Stimulated activated CD8-positive, alpha-beta memory T cell treated with anti-CD3 and anti-CD28 coated beads, Interleukin-12 subunit alpha, Interleukin-12 subunit beta, amount 100 ng/mL, for 24 hours (primary cell): ENCODE results near the gene PPP4R3A.
"Not testable (repeated sequence)": the region's sequence is repeated elsewhere in the genome, so short reads cannot be mapped to it uniquely, and the experiment has no call there.

Experiments used
- DNase-seq: peaks from one replicate; pipeline ENCODE4 v3.0.0-alpha.2; 2020; ENCODE audit errors: extremely low read depth

PPP4R3A gene

DNA sequence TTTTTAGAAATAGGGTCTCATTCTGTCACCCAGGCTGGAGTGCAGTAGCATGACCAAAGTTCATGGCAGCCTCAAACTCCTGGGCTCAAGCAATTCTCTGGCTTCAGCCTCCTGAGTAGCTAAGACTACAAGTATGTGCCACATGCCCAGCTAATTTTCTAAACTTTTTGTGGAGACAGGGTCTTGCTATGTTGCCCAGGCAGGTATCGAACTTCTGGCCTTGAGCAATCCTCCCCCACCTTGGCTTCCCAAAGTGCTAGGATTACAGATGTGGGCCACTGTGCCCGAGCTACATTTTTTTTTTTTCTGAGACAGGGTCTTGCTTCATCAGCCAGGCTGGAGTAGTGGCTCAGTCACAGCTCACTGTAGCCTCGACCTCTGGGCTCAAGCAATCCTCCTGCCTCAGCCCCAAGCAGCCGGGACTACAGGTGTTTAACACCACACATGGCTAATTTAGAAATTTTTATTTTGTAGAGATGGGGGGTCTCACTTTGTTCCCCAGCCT is 7.1 kb downstream of the PPP4R3A start:
- DNase-seq, result no peak

DNA sequence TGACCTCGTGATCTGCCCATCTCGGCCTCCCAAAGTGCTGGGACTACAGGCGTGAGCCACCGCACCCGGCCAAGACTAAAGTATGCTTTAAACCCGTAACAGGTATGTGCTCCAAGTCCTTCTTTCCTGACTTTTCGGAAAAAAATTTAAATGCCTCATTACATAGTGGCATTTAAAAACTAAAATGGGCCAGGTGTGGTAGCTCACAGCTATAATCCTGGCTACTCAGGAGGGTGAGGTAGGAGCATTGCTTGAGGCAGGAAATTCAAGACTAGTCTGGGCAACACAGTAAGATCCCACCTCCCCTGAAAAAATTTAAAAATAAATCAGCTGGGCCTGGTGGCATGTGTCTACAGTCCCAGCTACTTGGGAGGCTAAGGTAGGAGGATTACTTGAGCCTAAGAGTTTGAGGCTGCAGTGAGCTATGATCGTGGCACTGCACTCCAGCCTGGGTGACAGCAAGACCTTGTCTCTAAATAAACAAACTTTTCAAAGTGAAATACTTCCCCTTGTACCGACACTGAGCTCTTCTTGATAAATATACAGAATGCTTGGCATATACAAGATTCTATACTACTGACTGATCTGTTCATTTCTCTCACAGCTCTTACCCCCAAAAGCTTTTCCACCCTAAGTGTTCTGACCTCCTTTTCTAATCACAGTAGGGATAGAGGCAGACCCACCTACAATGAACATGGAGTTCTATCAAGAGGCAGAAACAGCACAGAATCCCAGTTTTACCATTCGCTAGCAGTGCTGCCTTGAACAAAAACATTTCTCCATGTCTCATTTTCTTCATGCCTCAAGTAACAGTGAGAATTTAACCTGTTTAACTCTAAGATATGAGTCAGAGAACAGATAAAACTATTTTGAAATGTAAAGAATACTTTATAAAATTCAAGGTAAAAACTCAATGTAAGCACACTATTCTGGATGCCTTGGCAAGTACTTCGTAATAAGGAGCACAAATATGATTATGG is 7.9 kb downstream of the PPP4R3A start:
- no peak for DNase-seq

DNA sequence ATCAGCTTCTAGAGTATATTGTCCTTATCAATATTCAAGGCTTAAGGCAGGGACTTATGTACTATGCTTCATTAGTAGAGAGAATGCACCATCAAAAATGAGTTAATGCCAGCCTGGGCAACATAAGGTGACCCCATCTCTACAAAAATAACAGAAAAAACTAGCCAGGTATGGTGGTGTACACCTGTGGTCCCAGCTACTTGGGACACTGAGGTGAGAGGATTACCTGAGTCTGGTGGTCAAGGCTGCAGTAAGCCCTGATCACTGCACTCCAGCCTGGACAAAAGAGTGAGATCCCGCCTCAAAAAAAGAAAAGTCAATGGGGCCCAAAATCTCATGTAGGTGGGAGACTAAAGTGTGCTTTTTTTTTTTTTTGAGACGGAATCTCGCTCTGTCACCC is 8.8 kb downstream of the PPP4R3A start:
- DNase-seq, result no peak

DNA sequence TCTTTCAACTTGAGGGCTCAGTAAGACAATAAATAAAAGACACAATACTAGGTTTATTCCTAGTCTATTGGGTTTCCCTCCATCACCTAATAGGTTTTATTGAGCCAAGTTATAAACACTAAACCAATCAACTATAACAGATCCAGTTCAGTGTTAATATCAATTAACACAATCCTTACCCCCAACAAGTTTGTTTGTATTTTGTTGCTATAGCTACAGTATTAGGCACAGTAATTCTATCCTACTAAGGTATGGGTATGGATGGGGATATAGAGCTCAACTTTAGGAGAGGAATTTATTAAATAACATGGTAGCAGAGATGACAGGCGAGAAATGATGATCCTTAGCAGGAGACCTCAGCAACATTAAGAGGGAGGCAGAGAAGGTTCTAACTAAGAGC is 13.3 kb downstream of the PPP4R3A start:
- DNase-seq, result no peak

DNA sequence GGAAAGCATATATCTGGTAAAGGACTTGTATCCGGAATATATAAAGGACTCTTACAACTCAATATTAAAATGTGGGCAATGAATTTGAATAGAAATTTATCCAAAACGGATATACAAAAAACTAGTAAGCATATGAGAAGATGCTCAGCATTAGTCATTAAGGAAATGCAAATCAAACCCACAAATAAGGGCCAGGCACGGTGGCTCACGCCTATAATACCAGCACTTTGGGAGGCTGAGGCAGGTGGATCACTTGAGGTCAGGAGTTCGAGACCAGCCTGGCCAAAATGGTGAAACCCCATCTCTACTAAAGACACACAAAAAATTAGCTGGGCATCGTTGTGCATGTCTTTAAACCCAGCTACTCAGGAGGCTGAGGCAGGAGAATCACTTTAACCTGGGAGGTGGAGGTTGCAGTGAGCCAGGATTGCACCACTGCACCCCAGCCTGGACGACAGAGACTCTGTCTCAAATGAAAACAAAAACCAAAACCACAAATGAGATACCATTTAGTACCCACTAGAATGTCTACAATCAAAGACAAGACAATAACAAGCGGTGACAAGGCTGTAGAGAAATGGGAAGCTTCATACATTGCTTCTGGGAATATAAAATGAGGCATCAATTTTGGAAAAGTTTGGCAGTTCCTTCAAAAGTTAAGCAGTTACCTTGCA is 15.6 kb downstream of the PPP4R3A start:
- not testable (repeated sequence) for DNase-seq

DNA sequence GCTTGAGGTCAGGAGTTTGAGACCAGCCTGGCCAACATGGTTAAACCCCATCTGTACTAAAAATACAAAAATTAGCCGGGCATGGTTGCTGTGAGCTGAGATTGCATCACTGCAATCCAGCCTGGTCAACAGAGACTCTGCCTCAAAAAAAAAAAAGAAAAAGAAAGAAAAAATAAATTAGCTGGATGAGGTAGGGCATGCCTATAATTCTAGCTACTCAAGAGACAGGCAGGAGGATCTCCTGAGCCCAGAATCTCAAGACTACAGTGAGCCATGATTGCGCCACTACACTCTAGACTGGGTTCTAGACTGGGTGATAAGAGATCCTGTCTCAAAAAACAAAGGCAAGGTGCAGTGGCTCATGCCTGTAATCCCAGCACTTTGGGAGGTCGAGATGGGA is 16.9 kb downstream of the PPP4R3A start:
- no peak for DNase-seq

DNA sequence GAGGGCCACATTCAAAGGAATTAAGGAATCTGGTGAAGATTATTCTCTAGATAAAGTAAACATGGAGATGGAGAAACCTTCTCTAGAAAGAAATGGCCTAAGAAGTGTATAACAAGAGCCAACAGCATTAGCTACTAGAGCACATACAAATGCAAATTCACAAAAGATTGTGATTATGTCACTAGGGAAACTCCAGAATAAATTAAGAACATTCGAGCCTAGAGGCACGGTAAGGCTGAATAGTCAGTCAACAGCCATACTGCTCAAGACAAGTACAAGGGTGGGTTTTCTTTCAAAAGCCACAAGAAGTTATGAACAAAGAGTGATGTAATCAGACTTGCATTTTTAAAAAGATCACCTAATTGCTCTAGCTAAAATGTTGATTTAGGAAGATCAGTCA is 25.4 kb downstream of the PPP4R3A start:
- DNase-seq, result no peak

DNA sequence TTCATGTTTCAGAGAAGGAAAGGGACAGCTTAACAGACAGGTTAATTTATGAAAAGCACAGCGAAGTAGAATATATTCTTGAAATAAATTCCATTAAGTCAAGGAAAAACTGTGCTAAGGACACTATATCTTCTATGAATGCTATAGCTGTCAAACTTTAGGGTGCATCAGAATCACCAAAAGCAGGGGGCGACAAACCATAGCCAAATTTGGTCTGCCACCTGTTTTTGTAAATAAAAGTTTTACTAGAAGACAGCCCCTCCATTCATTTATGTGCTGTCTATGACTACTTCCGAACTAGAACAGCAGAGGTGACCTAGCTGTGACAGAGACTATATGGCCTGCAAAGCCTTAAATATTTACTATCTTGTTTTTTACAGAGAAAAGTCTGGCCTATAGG is 25.9 kb downstream of the PPP4R3A start:
- DNase-seq, result no peak

DNA sequence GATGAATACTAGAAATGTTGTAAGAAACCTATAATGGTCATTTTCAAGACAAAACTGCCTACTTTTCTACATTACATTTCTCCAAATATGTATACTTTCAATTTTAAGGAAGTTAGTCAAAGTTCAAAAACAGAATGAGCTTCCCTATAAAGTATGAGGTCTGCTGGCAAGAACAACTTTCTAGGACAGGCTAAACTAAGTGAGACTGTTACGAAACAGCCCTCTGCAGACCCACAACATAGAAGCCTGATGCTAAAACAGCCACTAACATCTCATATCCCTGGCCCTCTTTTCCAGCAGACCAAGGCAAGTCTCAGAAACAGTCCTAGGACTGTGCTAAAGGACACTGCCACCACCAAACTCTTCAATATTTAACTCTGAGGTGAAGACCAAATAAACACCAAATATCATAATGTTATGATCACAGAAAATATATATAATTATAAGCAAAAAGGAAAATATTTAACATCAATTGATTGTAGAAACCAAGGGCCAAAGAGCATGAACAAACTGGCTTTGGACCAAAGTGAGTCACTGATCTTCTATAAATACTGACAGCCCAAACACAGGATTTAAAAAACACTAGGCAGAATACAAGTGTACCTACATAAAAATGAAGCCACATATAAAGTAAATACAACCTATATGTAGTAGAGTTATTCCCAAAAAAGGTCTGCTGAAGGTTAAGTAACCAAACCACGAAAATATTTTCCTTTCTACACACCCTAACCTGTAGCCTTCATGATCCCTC is 27.7 kb downstream of the PPP4R3A start:
- no peak for DNase-seq

DNA sequence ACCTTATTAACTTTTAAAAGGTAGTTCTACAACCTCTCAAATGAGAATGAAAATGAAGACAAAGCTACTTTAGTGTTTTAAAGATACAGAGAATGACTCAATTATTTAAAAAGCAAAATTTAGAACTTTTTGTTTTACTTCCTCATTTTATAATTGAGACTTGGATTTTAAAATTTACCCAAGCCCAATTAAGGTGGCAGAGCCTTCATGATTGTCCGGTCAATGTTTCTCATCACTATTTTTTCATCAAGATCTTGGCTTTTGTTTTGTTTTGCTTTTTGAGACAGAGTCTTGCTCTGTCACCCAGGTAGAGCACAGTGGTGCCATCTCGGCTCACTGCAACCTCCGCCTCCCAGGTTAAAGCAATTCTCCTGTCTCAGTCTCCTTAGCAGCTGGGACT is 32.7 kb downstream of the PPP4R3A start:
- no peak for DNase-seq

DNA sequence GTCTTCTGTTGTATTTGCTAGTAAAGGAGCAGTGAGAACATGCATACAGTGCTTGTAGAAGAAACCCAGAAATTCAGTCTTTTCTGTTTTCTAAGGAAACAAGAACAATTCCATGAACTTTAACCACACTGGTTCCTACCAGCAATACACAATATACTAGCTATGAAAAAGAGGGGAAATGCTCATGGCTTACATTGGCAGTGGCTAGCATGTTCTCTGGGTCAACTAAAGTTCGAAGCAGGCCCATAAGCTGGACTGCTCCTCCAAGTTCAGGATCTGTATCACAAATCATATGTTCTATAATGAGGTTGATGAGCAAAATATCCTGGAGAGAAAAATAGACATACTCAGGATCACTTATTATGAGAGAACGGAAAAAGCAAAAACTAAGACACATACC is 37.1 kb downstream of the PPP4R3A start:
- DNase-seq, result no peak

DNA sequence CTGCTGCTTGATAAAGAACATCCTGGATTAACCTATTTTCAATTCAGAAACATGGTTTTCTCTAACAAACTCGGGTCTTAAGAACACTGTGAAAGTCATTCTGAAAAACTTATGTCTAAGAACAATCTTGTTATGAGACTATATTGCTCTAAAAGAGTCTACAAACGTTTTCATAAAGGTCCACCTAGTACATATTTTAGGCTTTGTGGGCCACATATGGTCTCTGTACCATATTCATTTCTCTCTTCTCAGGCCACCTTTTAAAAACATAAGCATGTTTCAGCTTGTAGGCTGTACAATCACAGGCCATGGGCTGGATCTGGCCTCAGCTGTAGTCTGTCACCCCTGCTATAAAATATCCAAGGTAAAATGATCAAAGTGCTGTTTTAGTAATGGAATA is 39.9 kb downstream of the PPP4R3A start:
- no peak for DNase-seq

DNA sequence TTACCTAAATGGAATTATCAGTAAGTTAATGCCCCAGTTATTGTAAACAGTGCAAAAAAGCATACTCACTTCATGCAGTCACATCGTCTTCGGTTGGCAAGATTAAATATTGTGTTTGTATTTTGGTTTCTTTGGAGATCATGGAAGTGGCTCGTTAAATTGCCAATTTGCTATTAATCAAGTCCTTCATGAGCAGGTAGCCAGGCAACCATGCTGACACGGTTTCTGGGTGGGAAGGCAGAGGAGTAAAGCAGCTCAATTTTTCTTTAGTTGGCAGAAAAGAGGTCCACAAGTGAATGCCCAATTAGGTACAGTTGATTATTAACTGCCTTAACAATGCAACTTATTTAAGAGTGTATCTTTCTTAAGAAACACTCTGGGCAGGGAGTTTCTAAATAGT is 43.9 kb downstream of the PPP4R3A start:
- no peak for DNase-seq

DNA sequence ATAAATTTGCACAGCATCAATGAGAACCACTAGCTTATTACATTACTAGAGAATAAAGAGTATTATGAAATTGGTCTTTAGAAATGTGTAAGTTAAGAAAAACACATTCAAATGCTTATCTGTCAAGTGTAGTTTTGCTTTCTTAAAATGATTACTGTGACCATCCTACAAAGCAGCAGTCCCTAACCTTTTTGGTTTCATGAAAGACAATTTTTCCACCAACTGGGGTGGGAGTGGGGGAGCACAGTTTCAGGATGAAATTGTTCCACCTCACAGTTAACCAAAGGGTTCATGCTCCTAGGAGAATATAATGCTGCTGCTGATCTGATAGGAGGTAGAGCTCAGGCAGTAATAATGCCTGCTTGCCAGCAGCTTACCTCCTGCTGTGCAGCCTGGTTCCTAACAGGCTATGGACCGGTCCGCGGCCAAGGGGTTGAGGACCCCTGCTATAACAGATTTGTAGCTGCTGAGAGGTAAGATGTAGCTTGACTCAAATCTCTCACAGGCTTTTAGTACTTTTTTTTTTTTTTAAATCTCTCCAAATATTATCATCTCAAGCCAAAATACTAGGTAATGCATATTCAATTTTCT is 45.4 kb downstream of the PPP4R3A start:
- DNase-seq, result no peak

DNA sequence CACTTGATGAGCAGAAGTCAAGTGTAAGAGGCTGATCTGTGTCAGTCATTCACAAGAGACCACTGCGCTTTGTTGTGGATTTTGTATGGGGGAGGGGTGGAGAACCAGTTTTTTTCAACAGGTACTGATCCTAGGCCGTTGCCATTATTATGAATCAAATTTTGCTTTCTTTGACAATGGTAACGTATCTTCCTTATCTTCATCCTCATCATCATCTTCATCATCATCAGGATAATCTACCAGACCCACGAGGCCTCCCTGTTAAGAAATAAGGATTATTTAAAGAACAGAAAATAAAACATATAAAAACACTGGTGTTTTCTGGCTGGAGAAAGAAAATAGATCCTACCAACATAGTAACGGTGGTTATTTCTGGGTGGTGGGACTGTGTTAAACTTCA is 51.5 kb downstream of the PPP4R3A start:
- DNase-seq, result no peak

DNA sequence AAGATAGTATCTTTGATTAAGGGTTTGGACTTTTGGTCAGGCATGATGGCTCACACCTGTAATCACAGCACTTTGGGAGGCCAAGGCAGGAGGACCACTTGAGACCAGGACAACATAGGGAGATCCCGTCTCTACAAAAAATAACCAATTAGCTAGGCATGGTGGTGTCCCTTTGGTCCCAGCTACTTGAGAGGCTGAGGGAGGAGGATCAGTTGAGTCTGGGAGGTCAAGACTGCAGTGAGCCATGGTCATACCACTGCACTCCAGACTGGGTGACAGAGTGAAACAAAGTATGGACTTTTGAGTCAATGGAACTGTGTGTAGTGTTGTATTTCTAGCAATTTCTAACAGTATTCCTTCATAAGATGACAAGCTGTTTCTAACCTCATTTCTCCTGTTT is 53.8 kb downstream of the PPP4R3A start:
- DNase-seq, result no peak

DNA sequence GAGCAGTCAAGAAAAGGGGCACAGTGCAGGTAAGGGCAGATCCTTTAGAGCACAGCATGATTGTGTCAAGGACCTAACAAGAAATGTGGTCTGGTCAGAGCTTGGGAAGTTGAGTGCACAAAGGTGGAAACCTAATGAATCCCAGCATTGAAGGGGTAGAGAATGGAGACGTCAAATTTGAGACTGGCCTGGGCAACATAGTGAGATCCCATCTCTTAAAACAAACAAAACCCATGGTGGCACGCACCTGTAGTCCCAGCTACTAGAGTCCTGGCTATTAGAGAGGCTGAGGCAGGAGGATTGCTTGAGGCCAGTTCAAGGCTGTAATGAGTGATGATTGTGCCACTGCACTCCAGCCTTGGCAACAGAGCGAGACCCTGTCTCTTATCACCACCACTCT is 55.5 kb downstream of the PPP4R3A start:
- no peak for DNase-seq

DNA sequence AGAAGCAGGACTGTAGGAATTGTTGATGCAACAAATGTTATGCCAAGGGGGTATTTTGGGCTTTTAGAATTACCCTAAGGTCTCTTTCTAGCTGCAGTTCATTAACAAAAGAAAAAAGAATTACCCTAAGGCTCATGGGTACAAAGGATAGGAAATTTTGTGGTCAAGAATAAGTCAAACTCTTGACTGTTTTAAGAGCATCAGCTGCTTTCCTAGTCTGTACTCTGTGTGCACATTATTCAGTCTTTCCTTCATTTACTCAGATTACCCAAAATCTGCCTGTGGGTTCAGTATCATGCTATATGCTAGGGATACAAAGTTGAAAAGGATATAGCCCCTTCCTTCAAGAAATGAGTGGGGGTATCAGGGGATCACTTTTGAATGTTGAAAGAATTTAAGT is 56.0 kb downstream of the PPP4R3A start:
- DNase-seq, result no peak

DNA sequence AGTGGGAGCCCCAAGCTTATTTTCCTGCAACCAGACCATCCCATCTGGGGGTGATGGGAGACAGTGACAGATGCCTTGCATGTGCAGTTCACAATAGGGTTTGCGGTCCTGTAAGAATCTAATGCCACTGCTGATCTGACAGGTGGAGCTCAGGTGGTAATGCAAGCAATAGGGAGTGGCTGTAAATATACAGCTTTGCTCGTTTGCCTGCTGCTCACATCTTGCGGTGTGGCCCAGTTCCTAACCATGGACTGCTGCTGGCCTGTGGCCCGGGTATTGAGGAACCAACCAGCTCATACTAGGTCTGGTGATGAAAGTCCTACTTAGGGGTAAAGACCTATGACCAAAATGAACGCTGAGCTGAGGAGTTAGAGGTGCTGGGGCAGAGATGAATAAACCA is 56.4 kb downstream of the PPP4R3A start:
- no peak for DNase-seq

DNA sequence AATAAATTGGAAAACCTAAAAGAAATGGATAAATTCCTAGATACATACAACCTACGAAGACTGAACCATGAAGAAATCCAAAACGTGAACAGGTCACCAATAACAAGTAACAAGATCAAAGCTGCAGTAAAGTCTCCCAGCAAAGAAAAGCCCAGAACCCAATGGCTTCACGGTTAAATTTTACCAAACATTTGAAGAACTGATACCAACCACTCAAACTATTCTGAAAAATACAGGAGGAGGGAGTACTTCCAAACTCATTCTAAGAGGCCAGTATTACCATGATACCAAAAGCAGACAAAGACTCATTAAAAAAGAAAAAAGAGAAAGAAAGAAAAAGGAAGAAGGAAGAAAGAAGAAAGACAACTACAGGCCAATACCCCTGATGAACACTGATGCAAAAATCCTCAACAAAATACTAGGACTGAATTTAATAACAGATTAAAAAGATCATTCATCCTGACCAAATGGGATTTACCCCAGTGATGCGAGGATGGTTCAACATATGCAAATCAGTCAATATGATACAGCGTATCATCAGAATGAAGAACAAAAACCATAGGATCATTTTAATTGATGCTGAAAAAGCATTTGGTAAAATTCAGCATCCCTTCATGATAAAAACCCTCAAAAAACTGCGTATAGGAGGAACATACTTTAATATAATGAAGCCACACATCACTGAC is 65.6 kb downstream of the PPP4R3A start:
- no peak for DNase-seq

DNA sequence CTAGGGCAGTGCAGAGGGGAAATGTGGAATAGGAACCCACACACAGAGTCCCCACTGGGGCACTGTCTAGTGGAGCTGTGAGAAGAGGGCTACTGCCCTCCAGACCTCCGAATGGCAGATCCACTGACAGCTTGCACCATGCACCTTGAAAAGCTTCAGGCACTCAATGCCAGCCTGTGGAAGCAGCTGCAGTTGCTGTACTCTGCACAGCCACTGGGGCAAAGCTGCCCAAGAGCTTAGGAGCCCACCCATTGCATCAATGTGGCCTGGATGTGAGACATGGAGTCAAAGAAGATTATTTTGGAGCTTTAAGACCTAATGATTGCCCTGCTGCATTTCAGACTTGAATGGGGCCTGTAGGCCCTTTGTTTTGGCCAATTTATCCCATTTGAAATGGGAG is 70.8 kb downstream of the PPP4R3A start:
- DNase-seq, result no peak
